GM12873 (cell line): ENCODE data around the gene TBXAS1.

Experiments used
- TF ChIP-seq, protein P1 (sequence below): IDR thresholded peaks from 2 replicates; pipeline ENCODE4 v1.5.1; 2012; ENCODE audit warnings: low read depth, mild to moderate bottlenecking, moderate library complexity, low read length, control low read depth; ENCODE audit not compliant: insufficient read depth; ENCODE audit errors: missing control alignments

TBXAS1 gene

DNA sequence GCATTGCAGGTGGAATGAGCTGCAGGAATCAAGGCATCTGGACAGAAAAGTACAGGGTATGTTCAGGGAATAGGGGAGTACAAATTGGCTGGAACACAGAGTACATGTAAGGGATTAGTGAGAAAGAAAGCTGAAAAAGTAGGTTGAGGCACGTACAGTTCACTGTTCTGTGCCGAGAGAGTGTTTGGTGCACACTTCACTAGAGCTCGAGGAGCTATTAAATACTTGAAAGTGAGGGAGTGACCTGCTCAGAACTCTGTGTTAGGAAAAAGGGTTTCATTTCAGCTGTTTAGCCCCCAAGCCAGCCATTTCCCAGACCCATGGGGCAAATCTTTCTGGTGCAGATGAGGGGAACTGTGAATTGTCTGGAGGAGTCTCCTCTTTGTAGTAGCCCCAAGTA is 115.2 kb downstream of the TBXAS1 start:
- TF ChIP-seq, protein P1, sequence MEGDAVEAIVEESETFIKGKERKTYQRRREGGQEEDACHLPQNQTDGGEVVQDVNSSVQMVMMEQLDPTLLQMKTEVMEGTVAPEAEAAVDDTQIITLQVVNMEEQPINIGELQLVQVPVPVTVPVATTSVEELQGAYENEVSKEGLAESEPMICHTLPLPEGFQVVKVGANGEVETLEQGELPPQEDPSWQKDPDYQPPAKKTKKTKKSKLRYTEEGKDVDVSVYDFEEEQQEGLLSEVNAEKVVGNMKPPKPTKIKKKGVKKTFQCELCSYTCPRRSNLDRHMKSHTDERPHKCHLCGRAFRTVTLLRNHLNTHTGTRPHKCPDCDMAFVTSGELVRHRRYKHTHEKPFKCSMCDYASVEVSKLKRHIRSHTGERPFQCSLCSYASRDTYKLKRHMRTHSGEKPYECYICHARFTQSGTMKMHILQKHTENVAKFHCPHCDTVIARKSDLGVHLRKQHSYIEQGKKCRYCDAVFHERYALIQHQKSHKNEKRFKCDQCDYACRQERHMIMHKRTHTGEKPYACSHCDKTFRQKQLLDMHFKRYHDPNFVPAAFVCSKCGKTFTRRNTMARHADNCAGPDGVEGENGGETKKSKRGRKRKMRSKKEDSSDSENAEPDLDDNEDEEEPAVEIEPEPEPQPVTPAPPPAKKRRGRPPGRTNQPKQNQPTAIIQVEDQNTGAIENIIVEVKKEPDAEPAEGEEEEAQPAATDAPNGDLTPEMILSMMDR: no peak

GRCh38 chr7:139946533-139946932 is 117.5 kb downstream of the TBXAS1 start:
- TF ChIP-seq, protein P1: no peak

DNA sequence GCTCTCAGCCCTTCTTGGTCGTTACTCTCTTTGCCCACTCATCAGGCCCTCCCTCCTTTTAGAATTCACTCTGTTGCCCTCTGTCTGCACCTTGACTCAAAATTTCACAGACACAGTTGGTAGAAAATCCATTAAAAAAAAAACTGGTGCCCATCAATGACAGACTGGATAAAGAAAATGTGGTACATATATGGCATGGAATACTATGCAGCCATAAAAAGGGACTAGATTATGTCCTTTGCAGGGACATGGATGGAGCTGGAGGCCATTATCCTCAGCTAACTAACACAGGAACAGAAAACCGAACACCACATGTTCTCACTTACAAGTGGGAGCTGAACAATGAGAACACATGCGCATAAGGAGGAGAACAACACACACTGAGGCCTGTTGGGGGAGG is 118.0 kb downstream of the TBXAS1 start:
- TF ChIP-seq, protein P1: no peak

- TF ChIP-seq, protein P1: no peak
Measured at GRCh38 chr7:139948167-139948566, 119.1 kb downstream of the TBXAS1 start.

DNA sequence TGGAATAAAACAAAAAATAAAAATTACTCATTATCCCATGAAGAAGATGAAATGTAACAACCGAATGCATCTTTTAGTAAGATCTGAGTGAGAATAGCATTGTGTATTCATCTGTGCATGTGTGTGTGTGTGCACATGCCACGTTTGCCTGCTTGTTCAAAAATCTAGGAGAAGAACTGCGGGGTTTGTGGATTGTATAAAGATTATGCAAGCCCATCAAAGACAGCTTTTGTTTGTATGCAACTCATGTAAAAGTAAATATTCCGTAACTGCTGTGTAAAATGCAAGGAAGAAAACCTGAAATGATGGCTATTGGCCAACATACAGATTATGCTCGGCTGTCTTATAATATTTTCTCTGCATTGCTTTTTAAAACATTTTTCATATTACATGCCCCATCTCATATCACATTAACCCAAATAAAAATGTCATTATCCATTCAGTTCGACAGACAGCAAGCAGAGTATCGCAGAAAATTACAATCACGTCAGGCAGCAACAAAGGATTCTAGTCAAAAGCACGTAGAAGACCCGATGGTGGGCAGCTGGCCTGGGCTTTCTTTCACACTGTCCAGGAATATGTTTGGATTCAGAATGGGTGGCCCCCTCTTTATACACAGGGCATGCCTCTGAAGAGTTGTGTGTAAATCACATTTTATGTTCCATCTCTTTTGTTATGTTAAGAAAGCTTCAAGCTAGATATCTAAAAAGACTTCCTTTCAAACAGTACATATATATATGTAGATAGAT is 119.7 kb downstream of the TBXAS1 start:
- TF ChIP-seq, protein P1: no peak

- TF ChIP-seq, protein P1: no peak
Measured at GRCh38 chr7:139949629-139950028, 120.6 kb downstream of the TBXAS1 start.

DNA sequence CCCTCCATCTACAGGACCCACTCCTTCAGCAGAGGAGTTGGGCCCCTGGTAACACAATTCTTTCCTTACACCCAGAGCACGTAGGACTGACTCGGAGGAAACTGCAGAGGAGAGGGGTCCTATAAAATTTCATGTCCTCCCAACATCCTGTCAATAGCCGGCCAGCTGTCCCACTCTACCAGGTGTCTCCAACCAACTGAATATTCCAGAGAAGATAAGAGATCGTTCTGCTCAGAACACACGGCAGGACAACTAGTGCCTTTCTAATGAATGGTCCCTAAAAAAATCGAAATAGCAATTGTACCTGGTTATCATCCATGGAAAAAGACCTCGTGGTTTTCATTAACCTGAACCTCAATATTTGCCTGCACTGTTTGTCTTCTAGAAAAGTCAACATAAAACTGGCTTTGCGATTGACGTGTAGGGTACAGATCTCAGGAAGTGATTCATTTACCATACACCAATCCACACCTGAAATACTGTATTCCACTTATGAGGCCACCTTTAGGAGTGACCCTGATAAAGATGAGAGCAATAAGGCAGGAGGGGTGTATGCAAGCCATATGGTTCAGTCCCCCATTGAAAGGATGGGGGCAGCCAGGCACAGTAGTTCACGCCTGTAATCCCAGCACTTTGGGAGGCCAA is 121.9 kb downstream of the TBXAS1 start:
- TF ChIP-seq, protein P1: no peak
